ENCODE data around the gene BRD3.

Gene BRD3

DNA sequence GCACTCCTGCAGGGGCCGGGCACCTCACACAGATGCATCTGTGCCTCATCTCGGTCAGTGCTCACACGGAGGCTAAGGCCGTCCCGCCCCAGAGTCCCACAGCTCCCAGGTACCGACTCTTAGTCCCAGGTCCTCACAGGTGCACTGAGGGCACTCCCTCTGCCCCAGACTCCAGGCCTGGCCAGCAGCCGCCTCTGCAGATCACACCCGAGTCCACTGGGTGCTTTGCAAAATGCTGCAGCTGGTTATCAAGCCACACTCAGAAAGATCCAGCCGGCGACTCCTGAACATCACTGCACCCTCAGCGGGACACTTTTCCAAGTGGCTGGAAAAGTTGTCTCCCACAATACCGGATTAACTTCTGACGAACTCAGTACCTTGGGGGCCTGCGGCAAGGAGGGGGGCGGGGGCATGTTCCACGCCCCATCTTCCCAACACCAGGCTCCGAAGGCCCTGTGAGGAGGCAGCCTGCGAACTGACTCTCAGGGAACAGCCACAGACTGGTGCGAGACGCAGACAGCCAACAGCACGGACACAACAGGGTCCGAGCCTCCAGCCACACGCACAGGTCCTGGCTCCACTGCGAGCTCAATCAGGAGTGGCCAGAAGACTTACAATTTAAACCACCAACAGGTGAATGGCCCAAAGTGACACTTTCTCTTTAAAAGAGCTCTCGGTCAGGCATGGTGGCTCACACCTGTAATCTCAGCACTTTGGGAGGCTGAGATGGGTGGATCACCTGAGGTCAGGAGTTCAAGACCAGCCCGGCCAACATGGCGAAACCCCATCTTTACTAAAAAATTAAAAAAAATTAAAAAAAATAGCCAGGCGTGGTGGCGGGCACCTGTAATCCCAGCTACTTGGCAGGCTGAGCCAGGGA, 4.0 kb downstream of the BRD3 start:
- Histone ChIP-seq H3K4me1 (ENCODE audit: insufficient read depth, poor library complexity, severe bottlenecking) (peaks cover 4% of the 10 kb centered on the region), H3K27ac (ENCODE audit: poor library complexity, severe bottlenecking) (no peak overlapping the region), H3K9me3 (ENCODE audit: severe bottlenecking) (no peaks in the 10 kb centered on the region), H3K27me3 (ENCODE audit: insufficient read depth, poor library complexity, severe bottlenecking) (no peaks in the 10 kb centered on the region), H3K4me3 (ENCODE audit: severe bottlenecking) (no peak overlapping the region), H3K36me3 (ENCODE audit: low read depth) (no peaks in the 10 kb centered on the region)
- ATAC-seq (ENCODE audit: low read depth): no peak
- peak; percentile 49 for DNase-seq (ENCODE audit: low spot score)
- TF ChIP-seq CTCF (IDR thresholded peaks at IDR 0.05; ENCODE audit: poor library complexity, severe bottlenecking): no peak

DNA sequence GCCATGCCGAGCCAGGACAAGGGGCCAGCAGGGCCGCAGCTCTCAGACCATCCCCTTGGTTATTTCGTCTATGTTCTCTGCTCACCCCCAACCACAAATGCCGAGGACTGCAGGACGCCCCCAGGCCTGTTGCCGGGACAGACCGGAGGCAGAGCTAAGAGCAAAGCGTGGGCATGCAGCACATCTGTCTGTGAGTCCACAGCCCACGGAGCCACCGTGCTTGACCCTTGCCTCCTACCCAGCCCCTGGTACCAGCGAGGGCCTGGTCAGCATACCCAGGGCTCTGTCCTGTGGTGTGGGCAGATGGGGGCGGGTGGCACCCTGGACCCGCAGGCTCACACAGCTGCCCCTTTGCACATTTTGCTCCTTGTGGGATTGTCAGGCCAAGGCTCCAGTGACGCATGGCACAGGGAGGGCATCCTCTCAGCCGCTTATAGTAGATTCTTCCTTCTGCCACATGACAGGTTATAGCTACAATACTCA, 4.7 kb downstream of the BRD3 start:
- H3K27me3 ChIP-seq (ENCODE audit: insufficient read depth, poor library complexity, severe bottlenecking): no peaks in the 10 kb centered on the region
- TF ChIP-seq CTCF (IDR thresholded peaks at IDR 0.05; ENCODE audit: poor library complexity, severe bottlenecking): no peak
- no peak overlapping the region for H3K27ac ChIP-seq (ENCODE audit: poor library complexity, severe bottlenecking)
- H3K36me3 ChIP-seq (ENCODE audit: low read depth): no peaks in the 10 kb centered on the region
- ATAC-seq (ENCODE audit: low read depth) (no peak), DNase-seq (ENCODE audit: low spot score) (peak; percentile 56)
- no peaks in the 10 kb centered on the region for H3K9me3 ChIP-seq (ENCODE audit: severe bottlenecking)
- no peak overlapping the region for H3K4me3 ChIP-seq (ENCODE audit: severe bottlenecking)
- H3K4me1 ChIP-seq (ENCODE audit: insufficient read depth, poor library complexity, severe bottlenecking): peaks cover 9% of the 10 kb centered on the region

GRCh38 chr9:134062461-134063087, 5.3 kb downstream of the BRD3 start:
- H3K27ac ChIP-seq (ENCODE audit: poor library complexity, severe bottlenecking): no peak overlapping the region
- H3K27me3 ChIP-seq (ENCODE audit: insufficient read depth, poor library complexity, severe bottlenecking): no peaks in the 10 kb centered on the region
- H3K4me3 ChIP-seq (ENCODE audit: severe bottlenecking): no peak overlapping the region
- DNase-seq (ENCODE audit: low spot score): peak; percentile 47
- no peaks in the 10 kb centered on the region for H3K36me3 ChIP-seq (ENCODE audit: low read depth)
- no peak for TF ChIP-seq CTCF (IDR thresholded peaks at IDR 0.05; ENCODE audit: poor library complexity, severe bottlenecking)
- ATAC-seq (ENCODE audit: low read depth): no peak
- H3K9me3 ChIP-seq (ENCODE audit: severe bottlenecking): no peaks in the 10 kb centered on the region
- peaks cover 9% of the 10 kb centered on the region for H3K4me1 ChIP-seq (ENCODE audit: insufficient read depth, poor library complexity, severe bottlenecking)

GRCh38 chr9:134061688-134062371, 6.0 kb downstream of the BRD3 start:
- Histone ChIP-seq H3K27me3 (ENCODE audit: insufficient read depth, poor library complexity, severe bottlenecking) (no peaks in the 10 kb centered on the region), H3K27ac (ENCODE audit: poor library complexity, severe bottlenecking) (no peak overlapping the region), H3K36me3 (ENCODE audit: low read depth) (no peaks in the 10 kb centered on the region; the same call in 1 of the 2 replicates), H3K4me3 (ENCODE audit: severe bottlenecking) (no peak overlapping the region), H3K4me1 (ENCODE audit: insufficient read depth, poor library complexity, severe bottlenecking) (peaks cover 10% of the 10 kb centered on the region), H3K9me3 (ENCODE audit: severe bottlenecking) (no peaks in the 10 kb centered on the region)
- ATAC-seq (ENCODE audit: low read depth) (no peak), DNase-seq (ENCODE audit: low spot score) (peak; percentile 56)
- TF ChIP-seq CTCF (IDR thresholded peaks at IDR 0.05; ENCODE audit: poor library complexity, severe bottlenecking): no peak
